GM23338 (cell line): Measurements from ENCODE around the gene TMBIM1. TPM values are rescaled to one million over a fixed set of nuclear protein-coding genes. Genes with fewer than 3 reads are reported as not detected.
"Not testable (repeated sequence)": the region's sequence is repeated elsewhere in the genome, so short reads cannot be mapped to it uniquely, and the experiment has no call there.

Experiments used
- ATAC-seq: fragments of 200-7000 bp; cut with Tn5 transposase; 3 replicates; pipeline ENCODE4 v1.9.1; 2020
- DNase-seq: peaks from one replicate; pipeline ENCODE4 v3.0.0-alpha.2; 2015; ENCODE audit warnings: low spot score
- H2AFZ ChIP-seq: fragments of 200-600 bp; sonication (generic); 2 replicates; pipeline ENCODE4 v1.8.0; 2016; ENCODE audit warnings: antibody characterized with exemption, mild to moderate bottlenecking, moderate library complexity
- H3F3A ChIP-seq: fragments of 200-600 bp; sonication (generic); replicated peaks from 2 replicates; pipeline ENCODE4 v1.8.0; 2017; ENCODE audit warnings: antibody characterized with exemption, mixed run types, low read depth
- H3K27ac ChIP-seq: fragments of 200-600 bp; sonication (generic); 2 replicates; pipeline ENCODE4 v1.6.1; 2016; ENCODE audit warnings: low read depth
- H3K27me3 ChIP-seq: fragments of 200-600 bp; sonication (generic); 2 replicates; pipeline ENCODE4 v1.8.0; 2016; ENCODE audit warnings: mild to moderate bottlenecking, mixed run types, moderate library complexity; ENCODE audit not compliant: insufficient read depth
- H3K36me3 ChIP-seq: fragments of 200-600 bp; sonication (generic); 2 replicates; pipeline ENCODE4 v1.8.0; 2016; ENCODE audit warnings: mild to moderate bottlenecking; ENCODE audit not compliant: insufficient read depth
- H3K4me1 ChIP-seq: fragments of 200-600 bp; sonication (generic); 2 replicates; pipeline ENCODE4 v1.8.0; 2016; ENCODE audit warnings: mild to moderate bottlenecking, moderate library complexity; ENCODE audit not compliant: insufficient read depth
- H3K4me2 ChIP-seq: fragments of 200-600 bp; sonication (generic); 2 replicates; pipeline ENCODE4 v1.7.1; 2017; ENCODE audit warnings: mixed run types
- H3K4me3 ChIP-seq: fragments of 200-600 bp; sonication (generic); 2 replicates; pipeline ENCODE4 v1.6.1; 2016; ENCODE audit warnings: mixed run types
- H3K79me2 ChIP-seq: fragments of 200-600 bp; sonication (generic); replicated peaks from 2 replicates; pipeline ENCODE4 v1.8.0; 2017; ENCODE audit warnings: mild to moderate bottlenecking; ENCODE audit not compliant: insufficient read depth
- H3K9me2 ChIP-seq: fragments of 200-600 bp; sonication (generic); 2 replicates; pipeline ENCODE4 v1.8.0; 2017; ENCODE audit not compliant: insufficient read depth
- H4K20me1 ChIP-seq: fragments of 200-600 bp; sonication (generic); replicated peaks from 2 replicates; pipeline ENCODE4 v1.8.0; 2017; ENCODE audit warnings: mild to moderate bottlenecking; ENCODE audit not compliant: insufficient read depth
- H3K27ac Mint-ChIP-seq: 2 replicates; pipeline ENCODE4 v1.8.0; 2020; ENCODE audit warnings: inconsistent platforms, mild to moderate bottlenecking, moderate library complexity, mixed read lengths
- H3K27me3 Mint-ChIP-seq: 3 replicates; pipeline ENCODE4 v1.8.0; 2022; ENCODE audit warnings: low read depth, mild to moderate bottlenecking, moderate library complexity, mixed read lengths, inconsistent platforms; ENCODE audit not compliant: insufficient read depth, poor library complexity
- H3K36me3 Mint-ChIP-seq: 3 replicates; pipeline ENCODE4 v1.8.0; 2021; ENCODE audit warnings: low read depth, mild to moderate bottlenecking, inconsistent platforms, moderate library complexity, mixed read lengths
- H3K4me1 Mint-ChIP-seq: 3 replicates; pipeline ENCODE4 v1.8.0; 2020; ENCODE audit warnings: mild to moderate bottlenecking, inconsistent platforms, mixed read lengths
- H3K4me3 Mint-ChIP-seq: 3 replicates; pipeline ENCODE4 v1.8.0; 2021; ENCODE audit warnings: moderate library complexity, mild to moderate bottlenecking, inconsistent platforms, mixed read lengths
- H3K9me3 Mint-ChIP-seq: 3 replicates; pipeline ENCODE4 v1.8.0; 2020; ENCODE audit warnings: moderate library complexity, mild to moderate bottlenecking, inconsistent platforms, mixed read lengths
- ETS1 ChIP-seq: IDR thresholded peaks from 2 replicates; pipeline ENCODE4 v1.6.1; 2016; ENCODE audit warnings: antibody characterized with exemption
- ZNF462 ChIP-seq: fragments of 250-450 bp; sonication (Bioruptor Pico); IDR thresholded peaks from 2 replicates; pipeline ENCODE4 v1.5.0; 2020; ENCODE audit warnings: mild to moderate bottlenecking, moderate library complexity
- polyA plus RNA-seq: library from polyadenylated mRNA; unstranded; fragments of >200 nt; fragmentation: Nextera tagmentation; extraction: Ambion mirVana; gene quantifications from 2 replicates; pipeline ENCODE4 v1.2.1, GENCODE V29; 2016
- total RNA-seq: library from RNA; depleted of rRNA; stranded (reverse); fragments of >200 nt; shearing (Covaris generic); gene quantifications from 2 replicates; pipeline ENCODE4 v1.2.3, GENCODE V29; 2014

TMBIM1 gene
- total and polyA plus RNA-seq, 2 experiments from 2014 or later, result 12.0 to 20.8 TPM

- TF ChIP-seq ZNF462 (CRISPR knock-in tag), result no peak
- TF ChIP-seq ETS1, result no peak
Observed at GRCh38 chr2:218312267-218312756, 20.0 kb upstream of the TMBIM1 start (continued).

- peak overlapping the region; percentile 80; the same call in 1 of the 2 replicates for H2AFZ ChIP-seq
- H3K27ac Mint-ChIP-seq, ATAC-seq, H3K4me3 Mint-ChIP-seq, H3K4me2 ChIP-seq, H3K36me3 Mint-ChIP-seq, H3K4me3 ChIP-seq, H3K4me1 ChIP-seq, H3K36me3 ChIP-seq, H3F3A ChIP-seq, H3K27me3 ChIP-seq, H3K27me3 Mint-ChIP-seq, H4K20me1 ChIP-seq, H3K27ac ChIP-seq, H3K79me2 ChIP-seq, DNase-seq, H3K9me2 ChIP-seq, H3K4me1 Mint-ChIP-seq, H3K9me3 Mint-ChIP-seq: not testable (repeated sequence)
Observed at GRCh38 chr2:218311541-218312266, 19.4 kb upstream of the TMBIM1 start.
